Measurements from ENCODE around the gene ULK4.

GRCh38 chr3:41661796-41662195 is 300.1 kb downstream of the ULK4 start:
- no peak for TF ChIP-seq CTCF (IDR thresholded peaks at IDR 0.05)
- no peak for TF ChIP-seq POLR2A (IDR thresholded peaks at IDR 0.05)

Data from ovary (tissue), 3 donors.